Esophagus mucosa (tissue), 1 donor: ENCODE results near the gene HOXB3. TPM values are rescaled to one million over a fixed set of nuclear protein-coding genes. Genes with fewer than 3 reads are reported as not detected.

ENCODE experiments used
- ATAC-seq: fragments of 200-7000 bp; cut with Tn5 transposase; one replicate; pipeline ENCODE4 v1.9.1; 2020
- total RNA-seq: library from RNA; stranded (reverse); gene quantifications from one replicate; pipeline ENCODE4 v1.2.4, GENCODE V29; 2023
- donor health status: DM: yes; HTN: yes; CAD: no.

HOXB3 gene
- total RNA-seq, 1 donor from 2014 or later: 6.0 TPM

DNA sequence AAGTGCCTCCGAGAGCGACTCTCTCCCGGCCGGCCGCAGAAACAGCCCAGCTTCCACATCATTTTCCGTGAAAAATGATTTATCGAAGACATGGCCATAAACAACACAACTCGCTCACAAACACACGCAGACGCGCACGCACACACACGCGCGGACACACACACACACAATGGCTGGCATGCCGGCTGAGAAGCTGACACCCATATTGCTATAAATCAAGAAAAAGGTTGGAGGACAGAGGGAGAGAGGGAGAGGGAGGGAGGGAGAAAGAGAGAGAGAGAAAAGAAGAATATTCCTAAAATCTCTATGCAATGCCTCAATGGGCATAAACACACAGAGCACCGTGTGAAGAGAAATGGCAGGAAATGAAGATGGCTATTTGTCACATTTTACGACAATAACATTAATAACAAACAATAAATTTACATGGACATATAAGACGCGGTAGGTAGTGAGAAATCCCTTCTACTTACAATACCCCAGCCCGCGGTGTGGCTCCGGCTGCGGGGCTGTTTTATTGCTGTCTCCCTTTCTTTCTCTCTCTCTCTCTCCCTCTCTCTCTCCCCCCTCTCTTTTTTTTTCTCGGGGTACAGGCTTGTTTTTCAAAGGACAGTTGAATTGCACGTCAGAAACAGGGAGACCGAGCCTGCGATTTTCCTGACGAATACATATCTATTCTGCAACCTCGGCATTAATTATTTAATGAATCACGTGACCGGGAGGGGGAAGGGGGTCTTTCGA is 21.4 kb downstream of the HOXB3 start:
- no peak for ATAC-seq

- no peak for ATAC-seq
Measured at GRCh38 chr17:48567646-48568354, 22.2 kb downstream of the HOXB3 start.

GRCh38 chr17:48567209-48567608 is 22.8 kb downstream of the HOXB3 start:
- no peak for ATAC-seq

DNA sequence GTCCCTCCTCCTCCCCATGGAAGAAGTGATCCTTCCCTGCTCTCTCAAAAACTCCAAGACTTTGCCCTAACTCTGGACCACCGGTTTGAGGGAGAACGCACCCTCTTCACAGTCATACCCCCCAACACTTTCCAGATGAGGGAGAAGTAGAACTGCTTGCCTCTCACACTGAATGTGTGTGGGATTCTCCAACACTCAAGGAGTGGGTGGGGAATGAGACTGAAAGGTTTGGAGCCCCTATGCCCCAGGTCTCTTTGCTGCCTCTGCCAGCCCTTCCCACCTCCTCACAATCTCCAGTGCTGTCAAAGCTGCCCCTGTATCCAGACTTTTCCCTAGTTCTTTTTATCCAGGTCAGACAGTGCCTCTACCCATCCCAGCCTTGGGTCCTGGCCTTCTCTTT is 23.3 kb downstream of the HOXB3 start:
- ATAC-seq: no peak

GRCh38 chr17:48565925-48566710 is 23.9 kb downstream of the HOXB3 start:
- no peak for ATAC-seq

- ATAC-seq: no peak
Measured at GRCh38 chr17:48565022-48565554, 25.0 kb downstream of the HOXB3 start.

DNA sequence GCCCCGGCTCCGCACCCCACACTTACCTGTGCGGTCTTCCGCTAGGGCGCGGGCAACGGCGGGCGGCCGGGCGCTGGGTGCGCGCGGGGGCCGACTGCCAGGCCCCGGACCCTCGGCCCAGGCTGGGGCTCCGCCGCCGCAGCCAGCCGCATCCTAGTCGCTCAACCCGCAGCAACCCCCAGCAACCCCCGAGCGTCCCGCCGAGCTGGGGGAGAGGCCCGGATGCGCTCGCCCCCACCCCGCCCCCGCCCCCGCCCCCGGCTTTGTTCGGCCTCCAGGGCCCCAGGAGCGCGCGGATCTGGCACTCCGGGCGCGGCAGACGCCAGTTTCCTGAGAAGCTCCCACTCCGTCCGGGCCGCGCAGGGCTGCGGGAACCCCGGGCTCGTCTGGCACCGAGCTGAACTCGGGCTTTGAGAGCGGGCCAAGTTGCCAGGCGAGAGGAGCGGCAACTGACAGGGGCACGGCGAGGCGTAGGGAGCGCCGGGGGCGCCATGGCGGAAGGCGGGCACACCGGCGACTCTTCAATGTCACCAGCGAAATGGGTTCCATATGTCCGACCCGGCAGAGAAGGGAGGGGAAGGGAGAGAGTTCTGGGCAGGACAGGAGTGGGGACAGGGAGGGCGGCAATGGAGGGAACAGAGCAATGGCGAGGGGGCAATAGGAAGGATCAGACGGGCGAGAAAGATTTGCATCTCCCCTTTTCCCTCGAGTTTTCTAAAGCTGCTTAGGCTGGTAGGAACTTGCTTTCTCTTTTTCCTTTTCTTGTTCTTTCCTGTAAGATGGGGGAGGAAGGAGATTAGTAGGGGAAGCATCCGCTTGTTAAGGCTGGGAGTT is 25.6 kb downstream of the HOXB3 start:
- peak; percentile 27 for ATAC-seq

DNA sequence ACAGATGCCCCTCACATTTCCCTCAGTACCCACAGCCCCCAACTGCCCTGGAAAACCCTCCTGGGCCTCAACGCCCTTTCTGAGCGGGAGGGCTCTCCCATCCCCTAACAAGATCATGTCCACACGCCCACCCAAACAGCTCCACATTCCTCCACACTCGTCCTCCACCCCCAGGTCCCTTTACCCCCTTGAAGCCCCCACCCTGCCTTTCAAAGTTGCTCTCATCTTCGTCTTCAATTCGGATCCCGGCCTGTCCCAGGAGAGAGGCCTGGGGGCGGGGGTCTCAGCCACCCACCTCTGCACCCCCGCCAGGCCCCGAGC is 26.2 kb downstream of the HOXB3 start:
- no peak for ATAC-seq

DNA sequence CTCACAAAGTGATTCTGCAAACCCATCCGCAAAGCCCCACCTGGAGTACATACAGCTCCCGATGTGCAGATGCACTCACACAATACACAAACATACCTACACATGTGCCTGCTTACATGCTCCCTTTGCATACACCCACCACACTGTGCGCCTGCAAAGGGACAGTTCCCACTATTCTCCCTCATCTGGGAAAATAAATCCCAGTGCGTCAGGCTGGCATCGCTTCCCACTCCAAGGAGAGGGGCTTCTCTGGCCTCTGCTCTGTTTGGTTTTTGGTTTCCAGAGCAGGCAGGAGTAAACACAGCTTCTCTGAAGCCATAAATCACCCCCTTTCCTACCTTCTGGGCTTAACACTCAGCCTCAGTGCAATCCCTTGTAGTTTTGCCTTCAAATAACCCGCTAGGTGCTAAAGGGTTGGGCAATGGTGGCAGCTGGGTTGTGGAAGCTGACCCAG is 26.6 kb downstream of the HOXB3 start:
- no peak for ATAC-seq

GRCh38 chr17:48562934-48563333 is 27.1 kb downstream of the HOXB3 start:
- ATAC-seq: no peak

DNA sequence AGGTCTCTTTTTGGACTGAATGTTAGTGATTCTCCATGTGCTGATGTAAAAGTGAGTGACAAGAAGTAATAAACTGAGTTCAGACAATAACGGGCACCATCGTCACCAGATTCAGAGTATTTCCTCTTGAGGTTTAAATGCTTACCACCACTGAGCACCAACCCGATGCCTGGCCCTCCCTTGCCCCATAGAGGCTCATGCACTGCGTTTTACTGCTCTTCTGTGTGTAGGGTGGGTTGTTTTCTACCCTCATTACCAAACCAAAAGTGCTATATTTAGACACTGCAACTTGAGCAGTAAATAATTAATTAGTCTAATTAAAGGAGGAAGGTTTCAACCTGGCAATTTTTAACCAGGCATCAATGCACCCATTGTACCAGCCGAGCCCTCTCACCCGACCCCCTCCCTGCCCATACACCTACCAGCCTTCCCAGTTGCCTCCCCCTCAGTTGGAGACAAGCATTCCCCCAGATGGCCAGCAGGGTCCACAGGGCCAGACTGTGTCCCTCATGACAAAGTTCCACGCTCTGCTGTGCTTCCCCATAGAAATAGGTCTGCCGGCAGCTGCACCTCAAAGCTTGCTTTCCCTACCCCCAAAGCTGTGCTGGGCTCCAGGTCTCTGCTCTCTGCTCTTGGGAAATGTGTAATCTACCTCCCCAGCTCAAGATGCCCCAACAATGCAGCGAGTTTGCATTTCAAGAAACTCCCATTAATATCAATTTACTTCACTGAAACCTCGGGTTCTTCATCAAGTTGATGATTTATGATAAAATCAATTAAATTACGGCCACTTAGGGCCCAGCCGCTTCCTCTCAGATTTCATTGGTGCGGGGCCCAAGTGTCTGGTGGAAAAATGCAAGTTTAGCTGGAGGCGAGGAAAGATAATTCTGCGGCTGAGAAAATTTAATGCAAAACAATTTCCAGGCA is 27.9 kb downstream of the HOXB3 start:
- no peak for ATAC-seq

DNA sequence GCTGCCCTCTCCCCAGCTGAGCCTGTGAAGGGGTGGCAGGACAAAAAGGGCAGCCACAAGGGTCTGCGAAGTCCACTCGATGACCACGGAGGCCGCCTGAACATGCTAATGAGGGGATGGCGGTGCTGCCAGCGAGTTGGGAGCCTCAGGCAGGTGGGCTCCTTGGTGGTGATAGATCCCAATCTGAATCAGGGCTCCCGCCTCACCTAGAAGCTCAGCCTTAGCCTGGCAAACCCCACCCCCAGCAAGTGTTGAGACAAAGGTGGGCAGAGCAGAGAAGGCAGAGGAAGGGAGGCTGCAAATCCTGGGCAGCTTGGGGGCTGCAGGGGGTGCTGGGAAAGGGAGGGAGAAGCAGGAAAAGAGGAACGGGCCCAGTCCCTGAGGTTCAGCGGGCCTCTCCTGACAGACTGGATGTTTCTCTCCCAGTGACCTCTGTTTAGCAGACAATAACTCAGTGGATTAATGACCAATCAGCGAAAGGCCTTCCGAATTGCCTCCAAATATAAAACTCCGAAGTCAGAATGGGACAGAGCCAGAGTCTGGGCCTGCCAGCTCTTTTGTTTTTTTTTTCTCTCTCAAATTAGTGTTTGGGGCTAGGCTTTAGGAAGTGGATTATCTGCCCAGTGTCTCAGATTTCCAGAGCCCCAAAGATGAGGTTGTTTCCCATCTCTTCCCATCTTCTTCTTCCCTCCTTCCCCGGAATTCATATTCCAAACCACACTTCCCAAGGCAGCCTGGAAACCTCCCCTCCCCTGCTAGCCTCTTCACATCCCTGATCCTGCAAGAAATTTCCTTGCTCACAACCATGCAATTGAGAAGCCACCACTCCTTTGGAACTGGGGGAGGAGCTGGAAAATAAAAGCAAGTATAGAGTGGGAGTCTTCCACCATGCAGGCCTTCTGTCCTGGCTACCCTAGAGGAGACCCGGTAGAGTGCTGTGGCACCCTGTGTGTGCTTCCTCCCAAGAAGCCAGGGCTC is 29.9 kb downstream of the HOXB3 start:
- ATAC-seq: no peak

DNA sequence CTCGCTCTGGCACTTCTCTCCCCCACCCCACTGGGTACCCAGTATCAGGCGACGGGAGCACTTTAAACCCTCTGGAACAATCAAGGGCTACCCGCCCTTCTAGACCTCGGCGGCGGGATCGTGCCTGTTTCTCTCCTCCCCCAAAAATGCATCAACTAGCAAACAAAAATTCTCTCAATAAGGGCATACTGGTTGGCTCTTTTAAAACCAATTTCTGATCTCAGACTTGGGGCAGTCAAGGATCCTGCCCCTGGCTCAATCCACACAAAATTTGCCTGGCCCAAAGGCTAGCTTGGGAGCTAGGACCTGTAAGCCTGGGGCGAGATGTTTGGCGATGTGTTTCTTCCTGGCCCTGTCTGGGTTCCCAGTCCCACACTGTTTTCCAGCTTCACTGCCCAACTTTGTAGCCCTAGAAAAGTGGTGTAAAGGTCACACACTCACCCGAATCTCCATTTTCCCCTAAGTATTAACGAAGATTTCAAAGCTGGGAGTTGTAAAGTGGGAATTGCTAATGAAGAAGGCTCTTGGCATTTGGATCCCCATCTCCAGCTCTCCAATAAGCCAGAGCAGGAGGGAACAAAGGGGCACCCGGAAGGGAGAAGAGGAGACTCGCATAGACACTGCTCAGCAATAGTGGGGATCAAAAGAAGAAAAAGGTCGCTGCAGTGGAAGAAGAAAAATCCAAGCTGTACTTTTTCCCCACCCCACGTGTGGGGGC is 30.8 kb downstream of the HOXB3 start:
- no peak for ATAC-seq

GRCh38 chr17:48558831-48559121 is 31.3 kb downstream of the HOXB3 start:
- no peak for ATAC-seq

DNA sequence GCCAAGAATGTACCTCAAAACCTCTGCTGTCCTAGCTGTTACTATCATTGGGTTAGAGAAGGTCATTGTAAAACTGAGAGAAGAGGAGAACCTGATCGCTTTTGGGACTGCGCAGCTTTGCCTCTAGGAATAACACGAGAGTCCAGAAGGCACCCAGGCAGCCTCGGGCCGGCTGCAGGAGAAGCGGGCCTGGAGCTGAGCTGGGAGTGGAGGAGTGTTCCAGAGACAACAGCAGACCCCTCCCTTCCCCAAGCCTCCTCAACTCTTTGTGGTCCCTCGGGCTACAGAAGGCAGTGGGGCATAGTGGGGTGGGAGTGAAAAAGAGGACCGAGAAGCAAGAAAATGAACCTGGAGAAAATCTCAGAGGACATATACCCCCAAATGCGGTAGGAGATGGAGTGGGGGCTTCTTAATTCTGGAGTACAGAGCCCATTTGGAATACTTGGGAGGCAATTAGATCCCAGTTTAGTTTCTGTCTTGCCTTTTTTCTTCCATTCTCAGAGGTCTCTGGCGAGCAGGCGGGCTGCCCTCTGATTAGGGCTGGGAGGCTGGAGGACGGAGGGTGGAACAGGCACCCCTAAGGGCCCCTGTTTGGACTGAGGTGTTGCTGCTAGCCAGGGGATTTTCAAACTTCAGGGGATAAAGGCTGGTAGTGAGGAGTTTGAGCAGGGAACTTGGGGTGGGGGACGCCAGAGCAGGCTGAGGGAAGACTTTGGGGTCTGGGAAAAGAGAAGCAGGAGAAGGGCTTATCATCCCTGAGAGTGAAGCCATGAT is 31.8 kb downstream of the HOXB3 start:
- ATAC-seq: no peak

GRCh38 chr17:48556576-48557401 is 33.3 kb downstream of the HOXB3 start:
- peak; percentile 22 for ATAC-seq

- no peak for ATAC-seq
Measured at GRCh38 chr17:48556229-48556575, 33.8 kb downstream of the HOXB3 start.
